ENCODE data around the gene TUBB2B.
A peak's percentile ranks its signal among the peaks of the same experiment; 100 is the strongest.
"Not testable (repeated sequence)": the region's sequence is repeated elsewhere in the genome, so short reads cannot be mapped to it uniquely, and the experiment has no call there.

Gene TUBB2B

GRCh38 chr6:3183066-3183465, 44.4 kb downstream of the TUBB2B start (continued):
- TF ChIP-seq ZC3H10 (CRISPR knock-in tag; IDR thresholded peaks at IDR 0.05) (no peak), CSDC2 (CRISPR knock-in tag; IDR thresholded peaks at IDR 0.05) (no peak), SNAI2 (CRISPR knock-in tag; IDR thresholded peaks at IDR 0.05) (no peak), ARNTL (CRISPR knock-in tag; IDR thresholded peaks at IDR 0.05; ENCODE audit: borderline replicate concordance, low read depth) (no peak), RARB (CRISPR knock-in tag; IDR thresholded peaks at IDR 0.05) (no peak), ZNF70 (CRISPR knock-in tag; IDR thresholded peaks at IDR 0.05) (no peak)

- ATAC-seq = no peak
- TF ChIP-seq ZC3H10 (CRISPR knock-in tag; IDR thresholded peaks at IDR 0.05) (no peak), TOX (CRISPR knock-in tag; IDR thresholded peaks at IDR 0.05; ENCODE audit: borderline replicate concordance) (no peak), ISL1 (CRISPR knock-in tag; IDR thresholded peaks at IDR 0.05) (no peak), TSHZ2 (CRISPR knock-in tag; IDR thresholded peaks at IDR 0.05) (no peak), ZFP30 (CRISPR knock-in tag; IDR thresholded peaks at IDR 0.05) (no peak), PATZ1 (CRISPR knock-in tag; IDR thresholded peaks at IDR 0.05; ENCODE audit: borderline replicate concordance) (no peak), CREB5 (CRISPR knock-in tag; IDR thresholded peaks at IDR 0.05; ENCODE audit: low read depth) (no peak), PPARA (CRISPR knock-in tag; IDR thresholded peaks at IDR 0.05; ENCODE audit: borderline replicate concordance) (no peak), ZNF70 (CRISPR knock-in tag; IDR thresholded peaks at IDR 0.05) (no peak), GLIS3 (CRISPR knock-in tag; IDR thresholded peaks at IDR 0.05) (no peak), ZFP3 (CRISPR knock-in tag; IDR thresholded peaks at IDR 0.05) (no peak), BACH2 (CRISPR knock-in tag; IDR thresholded peaks at IDR 0.05; ENCODE audit: borderline replicate concordance) (no peak), OSR1 (CRISPR knock-in tag; IDR thresholded peaks at IDR 0.05) (no peak), CSDC2 (CRISPR knock-in tag; IDR thresholded peaks at IDR 0.05) (no peak), ESRRG (CRISPR knock-in tag; IDR thresholded peaks at IDR 0.05) (no peak)
- TF ChIP-seq, protein P1, sequence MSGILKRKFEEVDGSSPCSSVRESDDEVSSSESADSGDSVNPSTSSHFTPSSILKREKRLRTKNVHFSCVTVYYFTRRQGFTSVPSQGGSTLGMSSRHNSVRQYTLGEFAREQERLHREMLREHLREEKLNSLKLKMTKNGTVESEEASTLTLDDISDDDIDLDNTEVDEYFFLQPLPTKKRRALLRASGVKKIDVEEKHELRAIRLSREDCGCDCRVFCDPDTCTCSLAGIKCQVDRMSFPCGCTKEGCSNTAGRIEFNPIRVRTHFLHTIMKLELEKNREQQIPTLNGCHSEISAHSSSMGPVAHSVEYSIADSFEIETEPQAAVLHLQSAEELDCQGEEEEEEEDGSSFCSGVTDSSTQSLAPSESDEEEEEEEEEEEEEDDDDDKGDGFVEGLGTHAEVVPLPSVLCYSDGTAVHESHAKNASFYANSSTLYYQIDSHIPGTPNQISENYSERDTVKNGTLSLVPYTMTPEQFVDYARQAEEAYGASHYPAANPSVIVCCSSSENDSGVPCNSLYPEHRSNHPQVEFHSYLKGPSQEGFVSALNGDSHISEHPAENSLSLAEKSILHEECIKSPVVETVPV (CRISPR knock-in tag; IDR thresholded peaks at IDR 0.05) = no peak
Measured at GRCh38 chr6:3181105-3181504, 46.3 kb downstream of the TUBB2B start.

GRCh38 chr6:3179945-3180344, 47.5 kb downstream of the TUBB2B start:
- peak; percentile 39 for ATAC-seq

DNA sequence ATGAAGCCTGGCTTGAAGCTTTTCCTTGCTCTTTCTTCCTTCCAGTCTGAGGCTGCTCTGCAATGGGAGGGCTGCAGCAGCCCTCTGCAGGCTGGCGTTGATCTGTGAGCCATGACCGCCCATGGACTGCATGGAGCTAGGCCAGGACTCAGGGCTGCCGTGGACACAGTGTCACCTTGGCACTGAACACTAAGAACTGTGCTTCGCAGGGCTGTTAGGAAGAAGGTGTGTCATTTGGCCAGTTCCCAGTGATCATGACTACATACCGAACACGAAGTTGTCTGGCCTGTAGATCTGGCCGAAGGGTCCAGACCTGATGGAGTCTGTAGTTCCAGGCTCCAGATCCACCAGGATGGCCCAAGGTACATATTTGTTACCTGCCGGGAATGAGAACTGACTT, 48.8 kb downstream of the TUBB2B start:
- not testable (repeated sequence) for ATAC-seq

DNA sequence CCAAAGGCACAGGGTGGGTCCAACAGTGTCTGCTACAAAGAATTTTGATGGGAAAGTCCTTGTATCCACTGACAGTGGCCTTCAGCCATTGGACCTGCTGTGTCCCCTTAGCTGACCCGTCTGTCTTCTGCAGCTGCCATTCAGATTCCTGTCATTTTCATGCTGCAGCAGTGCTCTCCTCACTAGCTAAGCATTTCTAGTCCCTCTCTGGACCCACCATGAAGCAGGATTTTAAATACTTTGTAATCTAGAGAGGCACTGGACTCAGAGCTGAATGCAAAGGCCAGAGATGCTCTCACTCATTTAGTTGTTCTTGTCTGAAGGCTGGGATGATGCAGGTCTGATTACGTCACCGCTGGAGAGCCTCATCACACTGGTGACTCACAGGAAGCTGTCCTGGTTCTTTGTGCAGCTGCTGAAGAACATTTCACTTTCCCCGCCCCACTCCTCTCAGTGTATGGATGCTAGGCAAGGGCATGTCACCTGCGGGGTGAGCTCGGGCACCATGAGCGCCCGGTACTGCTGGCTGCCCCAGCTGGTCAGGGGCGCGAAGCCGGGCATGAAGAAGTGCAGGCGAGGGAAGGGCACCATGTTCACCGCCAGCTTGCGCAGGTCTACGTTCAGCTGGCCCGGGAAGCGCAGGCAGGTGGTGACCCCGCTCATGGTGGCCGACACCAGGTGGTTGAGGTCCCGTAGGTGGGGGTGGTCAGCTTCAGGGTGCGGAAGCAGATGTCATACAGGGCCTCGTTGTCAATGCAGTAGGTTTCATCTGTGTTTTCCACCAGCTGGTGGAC, 50.7 kb downstream of the TUBB2B start:
- peak; percentile 95 for ATAC-seq
- TF ChIP-seq ZNF8 (CRISPR knock-in tag; IDR thresholded peaks at IDR 0.05) = no peak
